K562 (cell line): ENCODE data around the gene CSDE1.

Experiments used
- BCOR ChIP-seq: fragments of 450-650 bp; IDR thresholded peaks from 2 replicates; pipeline ENCODE4 v1.6.1; 2016
- MED1 ChIP-seq: sonication (generic); formaldehyde crosslinking; IDR thresholded peaks from 2 replicates; pipeline ENCODE4 v1.8.1; 2023; ENCODE audit warnings: missing genetic modification reagents, borderline replicate concordance
- NCOR1 ChIP-seq: fragments of 450-650 bp; IDR thresholded peaks from 2 replicates; pipeline ENCODE4 v1.6.1; 2016; ENCODE audit warnings: mild to moderate bottlenecking, moderate library complexity
- NONO ChIP-seq, 2 experiments: fragments of 200-400 bp in 1 of 2; fragments of 450-650 bp in 1 of 2; formaldehyde crosslinking in 1 of 2; IDR thresholded peaks; 2 replicates each; pipeline ENCODE4 v1.6.1; 2017; ENCODE audit warnings: low read depth in 2 of 2, mild to moderate bottlenecking in 2 of 2, moderate library complexity in 2 of 2, low read length in 1 of 2
- POLR2A ChIP-seq: fragments of 450-650 bp; conservative IDR thresholded peaks from 2 replicates; pipeline ENCODE4 v1.6.1; 2016
- PTRF ChIP-seq: fragments of 450-650 bp; IDR thresholded peaks from 2 replicates; pipeline ENCODE4 v1.6.1; 2016; ENCODE audit warnings: mild to moderate bottlenecking, missing genetic modification characterization, missing compliant biosample characterization
- RBM34 ChIP-seq: fragments of 200-400 bp; formaldehyde crosslinking; IDR thresholded peaks from 2 replicates; pipeline ENCODE4 v1.6.1; 2018; ENCODE audit warnings: low read length, borderline replicate concordance; ENCODE audit not compliant: insufficient read depth
- STAG1 ChIP-seq: sonication (generic); formaldehyde crosslinking; IDR thresholded peaks from 2 replicates; pipeline ENCODE4 v1.5.0; 2020; ENCODE audit warnings: missing genetic modification reagents, borderline replicate concordance
- TCF7 ChIP-seq: sonication (generic); IDR thresholded peaks from 2 replicates; pipeline ENCODE4 v1.6.1; 2016; ENCODE audit warnings: antibody characterized with exemption, borderline replicate concordance

GRCh38 chr1:114741963-114742746 lies 15.6 kb downstream of the CSDE1 start:
- TF ChIP-seq MED1 (CRISPR knock-in tag) (no peak), RBM34 (no peak), TCF7 (no peak), POLR2A (no peak), PTRF (tag) (no peak), NCOR1 (no peak), NONO (IDR thresholded peaks at IDR 0.05; ENCODE audit: low read depth in 2 of 2, low read length in 1 of 2) (no peak), BCOR (no peak), STAG1 (CRISPR knock-in tag) (no peak)
